ENCODE measurements around the gene IL18R1.

DNA sequence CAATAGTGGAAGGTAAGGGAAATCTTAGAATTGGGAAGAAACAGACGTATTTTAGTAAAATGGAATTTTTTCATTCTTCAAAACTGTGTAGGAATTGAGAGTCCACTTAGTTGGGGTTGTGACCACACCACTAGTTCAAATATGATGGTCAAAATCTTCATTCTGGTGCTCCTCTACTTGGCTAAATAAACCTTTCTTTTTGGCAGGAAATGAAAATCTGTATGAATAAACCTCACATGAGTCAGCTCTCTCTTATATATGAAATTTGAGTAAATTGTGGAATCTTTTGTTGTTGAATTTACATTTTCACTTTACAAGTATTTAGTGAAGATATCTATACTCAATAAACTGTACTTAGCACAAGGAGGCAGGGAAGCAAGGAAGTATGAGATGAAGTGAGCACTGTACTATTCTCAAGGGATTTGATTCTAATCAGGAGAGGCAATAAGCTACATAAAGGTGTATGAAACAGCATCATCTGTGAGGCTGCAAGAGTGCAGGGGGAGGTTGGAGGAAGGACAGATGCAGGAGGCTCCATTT is 20.5 kb downstream of the IL18R1 start:
- TF ChIP-seq POLR2AphosphoS5 (IDR thresholded peaks at IDR 0.05; ENCODE audit: low read depth, low read length) (no peak), TCF7L2 (IDR thresholded peaks at IDR 0.05; ENCODE audit: low read depth, low read length) (no peak), REST (IDR thresholded peaks at IDR 0.05; ENCODE audit: insufficient read depth in 1 of 2, low read depth in 2 of 2, low read length in 1 of 2) (no peak), SIN3A (IDR thresholded peaks at IDR 0.05; ENCODE audit: borderline replicate concordance, insufficient read depth, low read depth, low read length) (no peak)
- TF ChIP-seq, protein P1, sequence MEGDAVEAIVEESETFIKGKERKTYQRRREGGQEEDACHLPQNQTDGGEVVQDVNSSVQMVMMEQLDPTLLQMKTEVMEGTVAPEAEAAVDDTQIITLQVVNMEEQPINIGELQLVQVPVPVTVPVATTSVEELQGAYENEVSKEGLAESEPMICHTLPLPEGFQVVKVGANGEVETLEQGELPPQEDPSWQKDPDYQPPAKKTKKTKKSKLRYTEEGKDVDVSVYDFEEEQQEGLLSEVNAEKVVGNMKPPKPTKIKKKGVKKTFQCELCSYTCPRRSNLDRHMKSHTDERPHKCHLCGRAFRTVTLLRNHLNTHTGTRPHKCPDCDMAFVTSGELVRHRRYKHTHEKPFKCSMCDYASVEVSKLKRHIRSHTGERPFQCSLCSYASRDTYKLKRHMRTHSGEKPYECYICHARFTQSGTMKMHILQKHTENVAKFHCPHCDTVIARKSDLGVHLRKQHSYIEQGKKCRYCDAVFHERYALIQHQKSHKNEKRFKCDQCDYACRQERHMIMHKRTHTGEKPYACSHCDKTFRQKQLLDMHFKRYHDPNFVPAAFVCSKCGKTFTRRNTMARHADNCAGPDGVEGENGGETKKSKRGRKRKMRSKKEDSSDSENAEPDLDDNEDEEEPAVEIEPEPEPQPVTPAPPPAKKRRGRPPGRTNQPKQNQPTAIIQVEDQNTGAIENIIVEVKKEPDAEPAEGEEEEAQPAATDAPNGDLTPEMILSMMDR (IDR thresholded peaks at IDR 0.05): no peak
